Heart left ventricle (tissue), 16 donors: Measurements from ENCODE around the gene CSPG4. TPM values are rescaled to one million over a fixed set of nuclear protein-coding genes. Genes with fewer than 3 reads are reported as not detected.
A peak's percentile ranks its signal among the peaks of the same experiment; 100 is the strongest.
"Not testable (repeated sequence)": the region's sequence is repeated elsewhere in the genome, so short reads cannot be mapped to it uniquely, and the experiment has no call there.

ENCODE experiments used
- ATAC-seq, 4 donors: fragments of 200-7000 bp; cut with Tn5 transposase; one replicate each; pipeline ENCODE4 v1.9.1; 2020 to 2022; ENCODE audit warnings: moderate library complexity in 4 of 4, mild to moderate bottlenecking in 3 of 4, moderate number of reproducible peaks in 1 of 4
- DNase-seq, 5 donors: peaks; one replicate each; pipeline ENCODE4 v3.0.0-alpha.2; 2020
- H3K27ac ChIP-seq, 12 donors: fragments of 200-600 bp; sonication (generic) in 4 of 12; one replicate each; pipeline versions ENCODE4 v1.5.0 to v1.8.0; 2016 to 2022; ENCODE audit warnings: mild to moderate bottlenecking in 2 of 12
- H3K27me3 ChIP-seq, 9 donors: fragments of 200-600 bp; sonication (generic) in 2 of 9; one replicate each; pipeline versions ENCODE4 v1.5.1 to v1.8.0; 2016 to 2022; ENCODE audit warnings: mild to moderate bottlenecking in 3 of 9
- H3K36me3 ChIP-seq, 9 donors: fragments of 200-600 bp; sonication (generic) in 2 of 9; one replicate each; pipeline versions ENCODE4 v1.5.0 to v1.8.0; 2018 to 2022; ENCODE audit warnings: mild to moderate bottlenecking in 2 of 9
- H3K4me1 ChIP-seq, 12 donors: fragments of 200-600 bp; sonication (generic) in 4 of 12; one replicate each; pipeline versions ENCODE4 v1.5.0 to v1.8.0; 2016 to 2022; ENCODE audit warnings: mild to moderate bottlenecking in 3 of 12
- H3K4me3 ChIP-seq, 12 donors: fragments of 200-600 bp; sonication (generic) in 4 of 12; one replicate each; pipeline versions ENCODE4 v1.5.0 to v1.8.0; 2017 to 2022; ENCODE audit warnings: mild to moderate bottlenecking in 9 of 12, moderate library complexity in 4 of 12
- H3K9me3 ChIP-seq, 12 donors: fragments of 200-600 bp; sonication (generic) in 4 of 12; one replicate each; pipeline versions ENCODE4 v1.5.0 to v1.8.0; 2016 to 2022; ENCODE audit warnings: mild to moderate bottlenecking in 1 of 12
- CTCF ChIP-seq, 12 donors: fragments of 200-600 bp; sonication (generic) in 4 of 12; IDR thresholded peaks; one replicate each; pipeline versions ENCODE4 v1.5.0 to v1.8.0; 2018 to 2022; ENCODE audit warnings: antibody characterized with exemption in 12 of 12, mild to moderate bottlenecking in 5 of 12
- POLR2A ChIP-seq, 2 donors: fragments of 450-650 bp; IDR thresholded peaks; one replicate each; pipeline ENCODE4 v1.6.1; 2017; ENCODE audit warnings: antibody characterized with exemption in 2 of 2, mild to moderate bottlenecking in 2 of 2, moderate library complexity in 2 of 2
- WGBS, 4 donors: extraction: QIAGEN DNeasy Blood & Tissue Kit in 2 of 4; methylation state at CpG; one replicate each; pipeline versions ENCODE4 v1.1.5 to v1.1.7; 2013 to 2018; 5-methylcytosine and 5-hydroxymethylcytosine counted together
- intact Hi-C, 10 donors: fragments of 100-400 bp; cut with DNase I; formaldehyde crosslinking; loops; one replicate each; pipeline versions ENCODE4 v1.11.1 to v1.14.2; 2022
- polyA plus RNA-seq, 2 donors: library from polyadenylated mRNA; stranded (reverse); fragments of 200-250 nt; gene quantifications; one replicate each; pipeline ENCODE4 v1.2.3, GENCODE V29; 2013
- total RNA-seq, 9 donors: library from RNA; depleted of rRNA in 2 of 9; stranded (reverse); fragments of >200 nt in 2 of 9; fragmentation: NEBNext Ultra II Directional in 3 of 9; extraction: Animal tissue kit (Norgen Biotek cat#: 25700) in 3 of 9; gene quantifications; one replicate each; pipeline versions ENCODE4 v1.1.0 to v1.2.4, GENCODE V29; 2016 to 2023
- donor health status: ischemic (EF 13 %, LVEDD 7.1; RV severe dilation, severe dysfunction).
- donor health status: healthy with polysubstance abuse.
- donor health status: DM: no; HTN: yes; CAD: no.
- donor health status: DM: no; HTN: no; CAD: no.
- donor health status: ischemic (EF 25% LVEDD 6.9; RV normal size, moderate dysfunction).
- donor health status: ischemic (EF 25% LVEDD 5.7; RV mildly dilated, moderate dysfunction).
- donor health status: healthy.
- donor health status: DM: yes; HTN: yes; CAD: no.
- donor health status: ischemic (EF 35%, LVEDD 5.7; RV mildly dilated, moderate dysfunction).
- donor health status: nonischemic (EF 11% LVEDD 7.7; RV severe dilation, severe dysfunction).
- donor health status: DM: yes; HTN: yes; CAD: no.
- donor health status: PGD.
- donor health status: ischemic (EF 29% LVEDD 5.4; RV normal size, mild dysfunction).
- donor health status: nonischemic (EF 23%, LVEDD 6.1; RV moderate dilation, normal function).

Gene CSPG4
- total and polyA plus RNA-seq, 11 donors: 8.5 to 46.9 (median 13.9) TPM

DNA sequence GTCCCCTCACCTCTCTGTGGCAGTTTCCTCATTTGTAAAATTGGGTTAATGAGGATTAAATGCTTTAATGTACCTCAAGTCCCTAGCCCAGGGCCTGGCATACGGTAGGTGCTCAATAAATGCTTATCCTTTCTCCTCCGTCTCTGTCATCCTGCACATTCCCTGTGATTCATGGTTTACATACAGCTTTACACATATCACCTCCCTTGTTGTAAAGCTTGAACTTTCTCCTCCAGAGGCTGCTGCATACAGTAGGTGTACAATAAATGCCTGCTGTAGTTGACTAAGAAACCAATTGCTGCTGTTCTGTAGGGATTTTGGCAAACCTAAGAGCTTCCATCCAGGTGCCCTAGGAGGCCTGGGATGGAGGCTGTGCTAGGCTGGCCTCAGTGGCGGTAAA lies 1.5 kb upstream of the CSPG4 start:
- 80 to 97% (median 93%) methylated on average over 3 of the region's 3 CpGs for WGBS, 4 donors

GRCh38 chr15:75713338-75713895 lies 769 bp upstream of the CSPG4 start:
- H3K9me3 ChIP-seq: no peaks in the 10 kb centered on the region
- WGBS, 4 donors: 44 to 61% (median 54%) methylated on average over 9 of the region's 9 CpGs
- peak in 3 of 5 donors; percentile 53 to 67 (median 64) for DNase-seq
- ATAC-seq: no peak
- H3K4me1 ChIP-seq: peaks cover 0 to 38% (median 19%) of the 10 kb centered on the region in 12 donors
- peaks cover 0 to 11% (median 0%) of the 10 kb centered on the region in 9 donors for H3K27me3 ChIP-seq
- peak overlapping the region in 11 of 12 donors; percentile 57 to 86 (median 71) for H3K4me3 ChIP-seq
- H3K27ac ChIP-seq: peak overlapping the region in 11 of 12 donors; percentile 49 to 95 (median 78)
- no peaks in the 10 kb centered on the region for H3K36me3 ChIP-seq
- intact Hi-C loops: no loop called here
- TF ChIP-seq CTCF (IDR thresholded peaks at IDR 0.05): no peak

More for the DNA sequence above, 1.5 kb upstream of the CSPG4 start:
- intact Hi-C loops: no loop called here
- peaks cover 0 to 11% (median 0%) of the 10 kb centered on the region in 9 donors for H3K27me3 ChIP-seq
- peak overlapping the region in 1 of 12 donors; percentile 95 for H3K27ac ChIP-seq
- H3K9me3 ChIP-seq: no peaks in the 10 kb centered on the region
- no peak for ATAC-seq
- H3K4me1 ChIP-seq: peaks cover 0 to 30% (median 13%) of the 10 kb centered on the region in 12 donors
- no peaks in the 10 kb centered on the region for H3K36me3 ChIP-seq
- TF ChIP-seq CTCF (IDR thresholded peaks at IDR 0.05) (no peak), POLR2A (IDR thresholded peaks at IDR 0.05) (no peak)
- no peak for DNase-seq
- no peak overlapping the region for H3K4me3 ChIP-seq

DNA sequence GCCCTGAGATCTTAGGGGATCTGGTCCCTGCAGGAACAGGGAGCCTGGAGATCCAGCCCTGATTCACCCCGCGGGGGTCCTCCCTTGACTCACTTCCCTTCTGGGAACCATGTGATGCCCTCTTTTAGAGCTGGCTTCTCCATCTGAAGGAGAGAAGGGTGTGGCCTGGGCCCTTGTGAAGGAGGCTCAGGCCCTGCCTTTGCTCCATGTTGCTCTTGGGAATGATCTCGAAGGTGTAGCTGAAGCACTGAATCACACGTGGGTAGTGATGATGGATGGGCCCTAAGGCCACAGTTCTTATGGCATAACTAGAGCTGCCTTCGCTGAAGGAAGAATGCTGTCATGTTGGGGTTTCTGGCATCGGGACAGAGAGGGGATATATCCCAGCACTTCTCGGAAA lies 1.2 kb downstream of the CSPG4 start:
- DNase-seq, H3K9me3 ChIP-seq, intact Hi-C loops, ATAC-seq, H3K36me3 ChIP-seq: not testable (repeated sequence)
- 54 to 88% (median 68%) methylated on average over 2 to 7 of the region's 7 CpGs for WGBS, 4 donors
- Histone ChIP-seq H3K27ac (peak overlapping the region in 6 of 12 donors; percentile 29 to 95 (median 72)), H3K4me1 (peaks cover 0 to 38% (median 19%) of the 10 kb centered on the region in 12 donors), H3K27me3 (peaks cover 0 to 11% (median 0%) of the 10 kb centered on the region in 9 donors), H3K4me3 (peak overlapping the region in 10 of 12 donors; percentile 13 to 86 (median 65))

DNA sequence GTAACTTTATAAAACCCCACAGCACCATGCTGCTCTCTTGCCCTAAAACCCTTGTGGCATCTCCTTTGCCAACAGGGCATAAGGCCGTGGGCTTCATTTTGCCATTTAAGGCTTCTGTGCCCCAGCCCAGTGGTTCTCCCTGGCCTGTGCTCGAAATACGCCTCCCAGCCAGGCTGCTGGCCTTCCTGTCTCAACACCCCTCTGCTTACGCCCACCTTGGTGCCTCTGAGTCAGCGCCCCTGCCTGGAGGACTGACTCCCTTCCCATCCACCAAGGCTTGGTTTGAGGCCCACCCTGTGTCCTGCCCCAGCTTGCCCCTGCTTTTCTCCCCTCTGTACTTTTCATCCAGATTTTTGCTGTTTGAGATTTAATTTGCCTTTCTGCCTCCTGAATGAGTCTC lies 1.8 kb downstream of the CSPG4 start:
- H3K27me3 ChIP-seq: peaks cover 0 to 11% (median 0%) of the 10 kb centered on the region in 9 donors
- ATAC-seq, intact Hi-C loops, H3K36me3 ChIP-seq, H3K9me3 ChIP-seq: not testable (repeated sequence)
- peak overlapping the region in 3 of 12 donors; percentile 29 to 95 (median 79) for H3K27ac ChIP-seq
- H3K4me3 ChIP-seq: peak overlapping the region in 1 of 12 donors; percentile 29
- H3K4me1 ChIP-seq: peaks cover 0 to 43% (median 19%) of the 10 kb centered on the region in 12 donors
- WGBS, 4 donors: 73 to 88% (median 86%) methylated on average over 4 to 5 of the region's 5 CpGs; no CpG with 5 or more reads in 1 of the 4 donors
- DNase-seq: peak in 1 of 5 donors; percentile 62

GRCh38 chr15:75709458-75709857 lies 3.2 kb downstream of the CSPG4 start:
- intact Hi-C loops, H3K9me3 ChIP-seq, H3K36me3 ChIP-seq: not testable (repeated sequence)
- ATAC-seq: peak; percentile 76 to 86 (median 80)
- Histone ChIP-seq H3K4me1 (peaks cover 0 to 57% (median 21%) of the 10 kb centered on the region in 12 donors), H3K27ac (peak overlapping the region in 10 of 12 donors; percentile 12 to 95 (median 65)), H3K4me3 (peak overlapping the region in 7 of 12 donors; percentile 4 to 30 (median 28)), H3K27me3 (peaks cover 0 to 11% (median 0%) of the 10 kb centered on the region in 9 donors)
- peak in 1 of 2 donors; percentile 25 for TF ChIP-seq POLR2A (IDR thresholded peaks at IDR 0.05)
- DNase-seq: peak; percentile 82 to 93 (median 86)
- 12 to 43% (median 33%) methylated on average over 2 to 13 of the region's 15 CpGs for WGBS, 4 donors
